ENCODE data around the gene UVRAG.

- no peak for TF ChIP-seq CTCF (IDR thresholded peaks at IDR 0.05)
- no peak for TF ChIP-seq EZH2 (IDR thresholded peaks at IDR 0.05; ENCODE audit: borderline replicate concordance, insufficient read depth, low read depth, low read length, poor library complexity, severe bottlenecking)
These were observed 281.5 kb downstream of the UVRAG start for GRCh38 chr11:76096552-76096951.
